Prostate gland (tissue), 2 donors: ENCODE data around the gene GNG10.

Experiments
- CTCF ChIP-seq, 4 experiments: fragments of 200-600 bp in 2 of 4; fragments of 450-650 bp in 2 of 4; sonication (generic) in 2 of 4; IDR thresholded peaks; 1 replicate in 3 of 4; 2 replicates in 1 of 4; pipeline ENCODE4 v1.5.1; 2016 to 2019; ENCODE audit warnings: antibody characterized with exemption in 4 of 4, mild to moderate bottlenecking in 2 of 4, moderate library complexity in 2 of 4
- POLR2A ChIP-seq: fragments of 450-650 bp; IDR thresholded peaks from one replicate; pipeline ENCODE4 v1.6.1; 2016; ENCODE audit warnings: antibody characterized with exemption, mild to moderate bottlenecking

GRCh38 chr9:111674319-111674718 lies 12.9 kb downstream of the GNG10 start:
- no peak for TF ChIP-seq CTCF (IDR thresholded peaks at IDR 0.05)
- no peak for TF ChIP-seq POLR2A
